H9 (cell line): ENCODE measurements around the gene PSMB7. TPM values are rescaled to one million over a fixed set of nuclear protein-coding genes. Genes with fewer than 3 reads are reported as not detected.
A peak's percentile ranks its signal among the peaks of the same experiment; 100 is the strongest.

ENCODE experiments used
- DNase-seq: peaks from one replicate; pipeline ENCODE4 v3.0.0-alpha.2; 2017
- H2AFZ ChIP-seq: one replicate; pipeline ENCODE4 v1.6.1; 2013; ENCODE audit warnings: mild to moderate bottlenecking, low read length, control low read depth, moderate library complexity
- H2AK5ac ChIP-seq: 2 replicates; pipeline ENCODE4 v1.6.1; 2013; ENCODE audit warnings: low read length, control low read depth, mixed read lengths; ENCODE audit not compliant: insufficient read length
- H2BK120ac ChIP-seq: one replicate; pipeline ENCODE4 v1.6.1; 2013; ENCODE audit warnings: low read depth, mild to moderate bottlenecking, low read length, control low read depth, inconsistent platforms; ENCODE audit not compliant: poor library complexity, severe bottlenecking
- H2BK12ac ChIP-seq: 2 replicates; pipeline ENCODE4 v1.6.1; 2013; ENCODE audit warnings: low read length, control low read depth, mixed read lengths, low read depth; ENCODE audit not compliant: insufficient read length
- H2BK15ac ChIP-seq: 2 replicates; pipeline ENCODE4 v1.6.1; 2013; ENCODE audit warnings: low read depth, low read length, control low read depth
- H2BK20ac ChIP-seq: one replicate; pipeline ENCODE4 v1.6.1; 2013; ENCODE audit warnings: low read depth, mild to moderate bottlenecking, low read length, control low read depth, inconsistent platforms; ENCODE audit not compliant: poor library complexity, severe bottlenecking
- H2BK5ac ChIP-seq: 2 replicates; pipeline ENCODE4 v1.6.1; 2013; ENCODE audit warnings: low read length, control low read depth, mixed read lengths; ENCODE audit not compliant: insufficient read length
- H3K14ac ChIP-seq: 2 replicates; pipeline ENCODE4 v1.6.1; 2013; ENCODE audit warnings: low read length, control low read depth; ENCODE audit not compliant: insufficient read depth
- H3K18ac ChIP-seq: 2 replicates; pipeline ENCODE4 v1.6.1; 2013; ENCODE audit warnings: low read depth, mild to moderate bottlenecking, mixed read lengths, low read length, control low read depth; ENCODE audit not compliant: insufficient read length
- H3K23ac ChIP-seq: 2 replicates; pipeline ENCODE4 v1.6.1; 2013; ENCODE audit warnings: low read length, control low read depth, mixed read lengths, low read depth; ENCODE audit not compliant: insufficient read length
- H3K23me2 ChIP-seq: 2 replicates; pipeline ENCODE4 v1.6.1; 2013; ENCODE audit warnings: low read depth, mild to moderate bottlenecking, mixed read lengths, low read length, control low read depth; ENCODE audit not compliant: insufficient read length, poor library complexity, severe bottlenecking
- H3K27ac ChIP-seq: 2 replicates; pipeline ENCODE4 v1.5.1; 2013; ENCODE audit warnings: low read length, control low read depth, mixed read lengths, low read depth; ENCODE audit not compliant: insufficient read length
- H3K27me3 ChIP-seq: 2 replicates; pipeline ENCODE4 v1.6.1; 2013; ENCODE audit warnings: low read length, control low read depth, inconsistent platforms; ENCODE audit not compliant: insufficient read depth
- H3K4ac ChIP-seq: 2 replicates; pipeline ENCODE4 v1.6.1; 2013; ENCODE audit warnings: low read depth, mild to moderate bottlenecking, control low read depth, inconsistent platforms, low read length, moderate library complexity
- H3K4me1 ChIP-seq: 2 replicates; pipeline ENCODE4 v1.6.1; 2013; ENCODE audit warnings: low read length, control low read depth, inconsistent platforms; ENCODE audit not compliant: insufficient read depth
- H3K4me2 ChIP-seq: 2 replicates; pipeline ENCODE4 v1.6.1; 2013; ENCODE audit warnings: low read length, control low read depth, mixed read lengths; ENCODE audit not compliant: insufficient read length, insufficient read depth
- H3K56ac ChIP-seq: 2 replicates; pipeline ENCODE4 v1.6.1; 2013; ENCODE audit warnings: low read depth, mild to moderate bottlenecking, mixed read lengths, low read length, control low read depth; ENCODE audit not compliant: insufficient read length
- H3K79me1 ChIP-seq: 2 replicates; pipeline ENCODE4 v1.6.1; 2013; ENCODE audit warnings: low read depth, mild to moderate bottlenecking, moderate library complexity, low read length, control low read depth, inconsistent platforms; ENCODE audit not compliant: insufficient read depth, poor library complexity, severe bottlenecking
- H3K79me2 ChIP-seq: 2 replicates; pipeline ENCODE4 v1.6.1; 2013; ENCODE audit warnings: low read length, control low read depth, inconsistent platforms; ENCODE audit not compliant: insufficient read depth
- H3K9ac ChIP-seq: 2 replicates; pipeline ENCODE4 v1.6.1; 2013; ENCODE audit warnings: low read length, control low read depth, mixed read lengths; ENCODE audit not compliant: insufficient read length; ENCODE audit errors: extremely low read depth
- H3K9me3 ChIP-seq: one replicate; pipeline ENCODE4 v1.6.1; 2013; ENCODE audit warnings: low read depth, low read length, inconsistent platforms; ENCODE audit not compliant: control insufficient read depth
- H3T11ph ChIP-seq: one replicate; pipeline ENCODE4 v1.6.1; 2013; ENCODE audit warnings: mild to moderate bottlenecking, low read length, control low read depth, inconsistent platforms
- H4K20me1 ChIP-seq: one replicate; pipeline ENCODE4 v1.6.1; 2013; ENCODE audit not compliant: control insufficient read depth, insufficient read length, insufficient read depth
- H4K5ac ChIP-seq: 2 replicates; pipeline ENCODE4 v1.6.1; 2013; ENCODE audit warnings: low read depth, mild to moderate bottlenecking, mixed read lengths, low read length, control low read depth; ENCODE audit not compliant: insufficient read length
- H4K8ac ChIP-seq: replicated peaks from 2 replicates; pipeline ENCODE4 v1.6.1; 2013; ENCODE audit warnings: low read length, control low read depth, mixed read lengths, low read depth; ENCODE audit not compliant: insufficient read length
- H4K91ac ChIP-seq: 2 replicates; pipeline ENCODE4 v1.6.1; 2013; ENCODE audit warnings: low read depth, mild to moderate bottlenecking, moderate library complexity, mixed read lengths, low read length, control low read depth; ENCODE audit not compliant: insufficient read length
- H3K27ac Mint-ChIP-seq, 3 experiments: 2 replicates in 2 of 3; 3 replicates in 1 of 3; pipeline ENCODE4 v1.8.0; 2020 to 2021; ENCODE audit warnings: mixed read lengths in 3 of 3, mild to moderate bottlenecking in 1 of 3, moderate library complexity in 1 of 3
- H3K27me3 Mint-ChIP-seq: 2 replicates; pipeline ENCODE4 v1.8.0; 2021; ENCODE audit warnings: low read depth, mild to moderate bottlenecking, moderate library complexity, mixed read lengths
- H3K36me3 Mint-ChIP-seq, 3 experiments: 2 replicates in 2 of 3; 3 replicates in 1 of 3; pipeline ENCODE4 v1.8.0; 2020 to 2021; ENCODE audit warnings: low read depth in 3 of 3, mixed read lengths in 3 of 3; ENCODE audit not compliant: insufficient read depth in 1 of 3
- H3K4me1 Mint-ChIP-seq, 2 experiments: 2 replicates each; pipeline ENCODE4 v1.8.0; 2020; ENCODE audit warnings: mixed read lengths in 2 of 2
- H3K4me3 Mint-ChIP-seq, 2 experiments: 2 replicates in 1 of 2; 3 replicates in 1 of 2; pipeline ENCODE4 v1.8.0; 2020 to 2021; ENCODE audit warnings: mild to moderate bottlenecking in 2 of 2, mixed read lengths in 2 of 2, moderate library complexity in 1 of 2
- H3K9me3 Mint-ChIP-seq, 2 experiments: 2 replicates in 1 of 2; 3 replicates in 1 of 2; pipeline ENCODE4 v1.8.0; 2020; ENCODE audit warnings: mild to moderate bottlenecking in 2 of 2, mixed read lengths in 2 of 2, moderate library complexity in 1 of 2
- WGBS: extraction: QIAGEN DNeasy Blood & Tissue Kit; methylation state at CpG from one replicate; pipeline ENCODE4 v1.1.7; 2013; ENCODE audit warnings: missing lambda C conversion rate, low lambda C conversion rate, mixed read lengths; ENCODE audit not compliant: insufficient read length; ENCODE audit errors: extremely low coverage; 5-methylcytosine and 5-hydroxymethylcytosine counted together
- total RNA-seq: library from RNA; stranded (reverse); gene quantifications from 2 replicates; pipeline ENCODE4 v1.2.1, GENCODE V29; 2021
- TF ChIP-seq, protein P1 (sequence below): fragments of 200-600 bp; sonication (generic); conservative IDR thresholded peaks from 3 replicates; pipeline ENCODE4 v1.8.0; 2021; ENCODE audit warnings: antibody characterized with exemption, mild to moderate bottlenecking

PSMB7 gene
- total RNA-seq, 1 experiment from 2014 or later: 209 TPM

DNA sequence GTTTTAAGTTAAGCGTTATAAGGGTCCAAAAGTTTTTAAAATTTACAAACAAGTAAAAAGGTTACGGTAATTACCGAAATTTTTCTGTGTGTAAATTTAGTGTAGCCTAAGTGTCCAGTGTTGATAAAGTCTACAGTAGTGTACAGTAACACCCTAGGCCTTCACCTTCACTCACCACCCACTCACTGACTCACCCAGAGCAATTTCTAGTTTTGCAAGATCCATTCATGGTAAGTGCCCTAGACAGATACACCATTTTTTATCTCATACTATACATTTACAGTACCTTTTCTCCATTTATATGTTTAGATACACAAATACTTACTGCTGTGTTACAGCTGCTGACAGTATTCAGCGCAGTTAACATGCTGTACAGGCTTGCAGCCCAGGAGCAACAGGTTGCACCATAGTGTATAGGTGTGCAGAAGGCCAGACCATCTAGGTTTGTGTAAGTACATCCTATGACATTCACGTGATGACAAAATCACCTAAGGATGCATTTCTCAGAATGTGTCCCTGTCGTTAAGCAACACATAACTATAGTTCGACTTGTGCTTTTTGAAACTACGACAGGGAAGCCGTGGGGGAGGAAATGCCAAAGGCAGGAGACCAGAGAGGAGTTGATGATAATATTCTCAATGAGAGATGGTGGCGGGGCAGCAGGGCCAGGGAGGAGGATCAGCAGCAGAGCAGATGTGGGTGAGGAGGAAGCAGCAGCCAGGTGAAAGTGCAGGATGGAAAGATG lies 48.6 kb downstream of the PSMB7 start:
- peaks cover 0 to 4% (median 2%) of the 10 kb centered on the region in 3 experiments; a peak in 2 of 7 replicates for H3K36me3 Mint-ChIP-seq
- Histone ChIP-seq H3K14ac (no peak overlapping the region), H2BK15ac (no peak overlapping the region), H3K23ac (no peak overlapping the region), H3K9me3 (no peaks in the 10 kb centered on the region), H3K56ac (no peak overlapping the region), H2AFZ (no peak overlapping the region), H2BK5ac (no peak overlapping the region), H3K4me2 (no peak overlapping the region), H3K18ac (no peak overlapping the region), H2AK5ac (no peak overlapping the region), H4K20me1 (no peaks in the 10 kb centered on the region), H2BK20ac (no peak overlapping the region), H3K9ac (no peak overlapping the region), H2BK12ac (no peak overlapping the region), H2BK120ac (no peak overlapping the region), H3K27ac (no peak overlapping the region), H3K4me1 (no peaks in the 10 kb centered on the region), H3K27me3 (no peaks in the 10 kb centered on the region), H3K79me1 (peaks cover 2% of the 10 kb centered on the region), H3K4ac (no peak overlapping the region), H4K8ac (no peak overlapping the region), H4K91ac (no peak overlapping the region), H3K23me2 (no peaks in the 10 kb centered on the region), H3T11ph (no peak overlapping the region), H3K79me2 (peaks cover 9% of the 10 kb centered on the region; the same call in 1 of the 2 replicates), H4K5ac (no peak overlapping the region)
- no peak overlapping the region for H3K4me3 Mint-ChIP-seq
- no CpG with 5 or more reads among the region's 10 CpGs for WGBS
- TF ChIP-seq, protein P1, sequence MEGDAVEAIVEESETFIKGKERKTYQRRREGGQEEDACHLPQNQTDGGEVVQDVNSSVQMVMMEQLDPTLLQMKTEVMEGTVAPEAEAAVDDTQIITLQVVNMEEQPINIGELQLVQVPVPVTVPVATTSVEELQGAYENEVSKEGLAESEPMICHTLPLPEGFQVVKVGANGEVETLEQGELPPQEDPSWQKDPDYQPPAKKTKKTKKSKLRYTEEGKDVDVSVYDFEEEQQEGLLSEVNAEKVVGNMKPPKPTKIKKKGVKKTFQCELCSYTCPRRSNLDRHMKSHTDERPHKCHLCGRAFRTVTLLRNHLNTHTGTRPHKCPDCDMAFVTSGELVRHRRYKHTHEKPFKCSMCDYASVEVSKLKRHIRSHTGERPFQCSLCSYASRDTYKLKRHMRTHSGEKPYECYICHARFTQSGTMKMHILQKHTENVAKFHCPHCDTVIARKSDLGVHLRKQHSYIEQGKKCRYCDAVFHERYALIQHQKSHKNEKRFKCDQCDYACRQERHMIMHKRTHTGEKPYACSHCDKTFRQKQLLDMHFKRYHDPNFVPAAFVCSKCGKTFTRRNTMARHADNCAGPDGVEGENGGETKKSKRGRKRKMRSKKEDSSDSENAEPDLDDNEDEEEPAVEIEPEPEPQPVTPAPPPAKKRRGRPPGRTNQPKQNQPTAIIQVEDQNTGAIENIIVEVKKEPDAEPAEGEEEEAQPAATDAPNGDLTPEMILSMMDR: no peak
- peak overlapping the region in 2 of 3 experiments; percentile 19 to 63; a peak in 3 of 7 replicates for H3K27ac Mint-ChIP-seq
- H3K4me1 Mint-ChIP-seq: peaks cover 18 to 29% of the 10 kb centered on the region in 2 experiments
- DNase-seq: no peak
- no peaks in the 10 kb centered on the region for H3K27me3 Mint-ChIP-seq
- no peaks in the 10 kb centered on the region for H3K9me3 Mint-ChIP-seq
